OCI-LY1 (cell line): ENCODE measurements around the gene DLGAP4.

Experiments
- EZH2 ChIP-seq: fragments of 200-600 bp; sonication (generic), shearing (Covaris generic); IDR thresholded peaks from 2 replicates; pipeline ENCODE4 v1.8.0; 2017; ENCODE audit warnings: borderline replicate concordance, mixed run types, mild to moderate bottlenecking, antibody characterized with exemption, low read length, moderate library complexity, mixed read lengths
- TF ChIP-seq, protein P1 (sequence below): fragments of 200-600 bp; sonication (generic), shearing (Covaris generic); IDR thresholded peaks from 2 replicates; pipeline ENCODE4 v1.5.1; 2017; ENCODE audit warnings: mild to moderate bottlenecking, antibody characterized with exemption, low read length, moderate library complexity, mixed read lengths

DNA sequence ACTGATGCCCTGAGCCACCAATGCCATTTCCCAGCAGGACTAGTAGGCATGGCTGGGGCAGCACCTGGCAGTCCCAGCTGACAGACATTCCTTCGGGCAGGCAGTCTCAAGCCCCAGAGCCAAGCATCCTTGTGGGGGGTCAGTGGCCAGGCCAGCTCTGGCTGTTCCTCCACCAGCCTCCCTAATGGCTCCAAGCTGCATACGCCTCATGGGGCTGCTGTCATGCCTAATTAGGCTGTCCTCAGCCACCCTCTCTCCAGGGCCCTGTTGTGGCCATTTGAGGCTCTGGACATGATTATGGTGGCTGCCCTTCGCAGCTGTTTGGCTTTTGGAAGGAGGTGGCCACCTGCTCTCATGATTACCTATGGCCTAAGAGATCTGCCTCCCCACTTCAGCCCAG, 79.4 kb downstream of the DLGAP4 start:
- TF ChIP-seq, protein P1, sequence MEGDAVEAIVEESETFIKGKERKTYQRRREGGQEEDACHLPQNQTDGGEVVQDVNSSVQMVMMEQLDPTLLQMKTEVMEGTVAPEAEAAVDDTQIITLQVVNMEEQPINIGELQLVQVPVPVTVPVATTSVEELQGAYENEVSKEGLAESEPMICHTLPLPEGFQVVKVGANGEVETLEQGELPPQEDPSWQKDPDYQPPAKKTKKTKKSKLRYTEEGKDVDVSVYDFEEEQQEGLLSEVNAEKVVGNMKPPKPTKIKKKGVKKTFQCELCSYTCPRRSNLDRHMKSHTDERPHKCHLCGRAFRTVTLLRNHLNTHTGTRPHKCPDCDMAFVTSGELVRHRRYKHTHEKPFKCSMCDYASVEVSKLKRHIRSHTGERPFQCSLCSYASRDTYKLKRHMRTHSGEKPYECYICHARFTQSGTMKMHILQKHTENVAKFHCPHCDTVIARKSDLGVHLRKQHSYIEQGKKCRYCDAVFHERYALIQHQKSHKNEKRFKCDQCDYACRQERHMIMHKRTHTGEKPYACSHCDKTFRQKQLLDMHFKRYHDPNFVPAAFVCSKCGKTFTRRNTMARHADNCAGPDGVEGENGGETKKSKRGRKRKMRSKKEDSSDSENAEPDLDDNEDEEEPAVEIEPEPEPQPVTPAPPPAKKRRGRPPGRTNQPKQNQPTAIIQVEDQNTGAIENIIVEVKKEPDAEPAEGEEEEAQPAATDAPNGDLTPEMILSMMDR, result no peak
- TF ChIP-seq EZH2, result no peak
